ENCODE data around the gene TBRG4. TPM values are rescaled to one million over a fixed set of nuclear protein-coding genes. Genes with fewer than 3 reads are reported as not detected.

Gene TBRG4
- total and polyA plus RNA-seq, 2 donors (not counting 3 experiments of a cell fraction or from before 2014, with no cell fraction given): 43.7 to 56.7 TPM

DNA sequence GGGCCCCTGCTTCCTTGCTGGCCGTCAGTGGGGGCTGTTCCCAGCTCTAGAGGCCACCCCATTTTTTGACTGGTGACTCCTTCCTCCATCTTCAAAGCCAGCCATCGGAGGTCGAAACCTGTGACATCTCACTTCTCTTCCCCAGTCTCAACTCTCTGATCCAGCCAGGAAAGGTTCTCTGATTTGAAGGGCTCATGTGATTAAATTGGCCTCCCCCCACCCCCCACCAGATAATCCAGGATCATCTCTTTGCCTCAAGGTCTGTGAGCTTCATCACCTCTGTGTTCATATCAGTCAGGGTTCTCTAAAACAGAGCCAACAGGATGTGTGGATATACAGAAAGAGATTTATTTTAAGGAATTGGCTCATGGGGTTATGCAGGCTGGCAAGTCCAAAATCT, 40.5 kb upstream of the TBRG4 start:
- dilution Hi-C loops (cut with MboI; ENCODE audit: extremely low pct_ligation_motif_present, low sequenced_read_pairs) (no loop called here), intact Hi-C loops (cut with micrococcal nuclease) (no loop called here)
- Histone ChIP-seq H3K9me3 (replicated peaks; ENCODE audit: control insufficient read depth, insufficient read depth, low read length) (no peaks in the 10 kb centered on the region), H4K20me1 (replicated peaks; ENCODE audit: control insufficient read depth, extremely low read depth, insufficient read depth, low read length) (no peaks in the 10 kb centered on the region), H3K79me2 (ENCODE audit: control insufficient read depth, insufficient read depth, low read length) (no peaks in the 10 kb centered on the region), H3K4me2 (ENCODE audit: insufficient read depth, low read length) (no peak overlapping the region), H3K9me1 (replicated peaks; ENCODE audit: control insufficient read depth, extremely low read depth, insufficient read depth, low read length) (no peaks in the 10 kb centered on the region), H3K9ac (replicated peaks; ENCODE audit: extremely low read depth, insufficient read depth, low read length) (no peak overlapping the region), H3K27me3 (ENCODE audit: control insufficient read depth in 2 of 2, insufficient read depth in 2 of 2, low read length in 2 of 2) (peaks cover 7 to 8% of the 10 kb centered on the region in 2 experiments), H3K4me1 (ENCODE audit: control insufficient read depth, extremely low read depth, insufficient read depth, low read length) (no peaks in the 10 kb centered on the region), H3K27ac (ENCODE audit: insufficient read depth, low read depth, low read length) (no peak overlapping the region), H2AFZ (ENCODE audit: low read depth, low read length) (no peak overlapping the region), H3K4me3 (replicated peaks in 1 of 3; ENCODE audit: insufficient read depth in 1 of 3, low read depth in 1 of 3, low read length in 3 of 3) (no peak overlapping the region), H3K36me3 (ENCODE audit: control insufficient read depth in 2 of 2, extremely low read depth in 1 of 2, insufficient read depth in 2 of 2, low read length in 2 of 2) (no peaks in the 10 kb centered on the region)
- DNase-seq (ENCODE audit: low read depth, low spot score): no peak
- TF ChIP-seq POLR2A (IDR thresholded peaks at IDR 0.05; ENCODE audit: low read depth, low read length) (no peak), JUN (IDR thresholded peaks at IDR 0.05; ENCODE audit: borderline replicate concordance, insufficient read depth, insufficient read length, low read depth) (no peak), FOS (IDR thresholded peaks at IDR 0.05; ENCODE audit: borderline replicate concordance, insufficient read depth, low read length) (no peak), POLR2AphosphoS5 (IDR thresholded peaks at IDR 0.05; ENCODE audit: insufficient read depth, low read depth, low read length) (no peak), EZH2 (IDR thresholded peaks at IDR 0.05; ENCODE audit: borderline replicate concordance, low read depth, low read length, severe bottlenecking) (no peak), GATA2 (IDR thresholded peaks at IDR 0.05; ENCODE audit: insufficient read depth, insufficient read length, low read depth, low read length) (no peak)
- TF ChIP-seq, protein P1, sequence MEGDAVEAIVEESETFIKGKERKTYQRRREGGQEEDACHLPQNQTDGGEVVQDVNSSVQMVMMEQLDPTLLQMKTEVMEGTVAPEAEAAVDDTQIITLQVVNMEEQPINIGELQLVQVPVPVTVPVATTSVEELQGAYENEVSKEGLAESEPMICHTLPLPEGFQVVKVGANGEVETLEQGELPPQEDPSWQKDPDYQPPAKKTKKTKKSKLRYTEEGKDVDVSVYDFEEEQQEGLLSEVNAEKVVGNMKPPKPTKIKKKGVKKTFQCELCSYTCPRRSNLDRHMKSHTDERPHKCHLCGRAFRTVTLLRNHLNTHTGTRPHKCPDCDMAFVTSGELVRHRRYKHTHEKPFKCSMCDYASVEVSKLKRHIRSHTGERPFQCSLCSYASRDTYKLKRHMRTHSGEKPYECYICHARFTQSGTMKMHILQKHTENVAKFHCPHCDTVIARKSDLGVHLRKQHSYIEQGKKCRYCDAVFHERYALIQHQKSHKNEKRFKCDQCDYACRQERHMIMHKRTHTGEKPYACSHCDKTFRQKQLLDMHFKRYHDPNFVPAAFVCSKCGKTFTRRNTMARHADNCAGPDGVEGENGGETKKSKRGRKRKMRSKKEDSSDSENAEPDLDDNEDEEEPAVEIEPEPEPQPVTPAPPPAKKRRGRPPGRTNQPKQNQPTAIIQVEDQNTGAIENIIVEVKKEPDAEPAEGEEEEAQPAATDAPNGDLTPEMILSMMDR (IDR thresholded peaks at IDR 0.05; ENCODE audit: extremely low read depth in 1 of 2, insufficient read depth in 1 of 2, low read depth in 1 of 2, low read length in 2 of 2): no peak
- TF ChIP-seq, protein P2, sequence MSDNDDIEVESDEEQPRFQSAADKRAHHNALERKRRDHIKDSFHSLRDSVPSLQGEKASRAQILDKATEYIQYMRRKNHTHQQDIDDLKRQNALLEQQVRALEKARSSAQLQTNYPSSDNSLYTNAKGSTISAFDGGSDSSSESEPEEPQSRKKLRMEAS (IDR thresholded peaks at IDR 0.05; ENCODE audit: insufficient read depth, insufficient read length): no peak
- ChIA-PET CTCF (interaction anchor here (1.7 kb wide), 1 partner anchor 16 kb away, joined by 6 read pairs; no protein-coding TSS in a partner anchor), POLR2A (no interaction called here)
- no TSS peak for BruUV-seq (replicated peaks)
- no peak for FAIRE-seq
